HG03442 (cell line): ENCODE measurements around the gene OSTC.
"Not testable (repeated sequence)": the region's sequence is repeated elsewhere in the genome, so short reads cannot be mapped to it uniquely, and the experiment has no call there.

Source experiments
- ATAC-seq: cut with Tn5 transposase; IDR thresholded peaks from one replicate; pipeline ENCODE4 v1.9.1; 2021; ENCODE audit warnings: mild to moderate bottlenecking, moderate library complexity; ENCODE audit not compliant: unreplicated experiment

Gene OSTC

DNA sequence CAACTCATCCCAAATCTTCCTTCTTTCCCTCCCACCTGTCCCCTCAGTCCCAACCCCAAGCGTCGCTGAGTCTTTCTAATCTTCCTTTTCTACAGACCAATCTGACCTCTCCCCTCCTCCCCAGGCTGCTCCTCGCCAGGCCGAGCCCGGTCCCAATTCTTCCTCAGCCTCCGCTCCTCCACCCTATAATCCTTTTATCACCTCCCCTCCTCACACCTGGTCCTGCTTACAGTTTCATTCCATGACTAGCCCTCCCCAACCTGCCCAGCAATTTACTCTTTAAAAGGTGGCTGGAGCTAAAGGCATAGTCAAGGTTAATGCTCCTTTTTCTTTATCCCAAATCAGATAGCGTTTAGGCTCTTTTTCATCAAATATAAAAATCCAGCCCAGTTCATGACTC is 60.2 kb downstream of the OSTC start:
- ATAC-seq = not testable (repeated sequence)

- no peak for ATAC-seq
These were observed 64.5 kb downstream of the OSTC start for GRCh38 chr4:108714880-108715279.

DNA sequence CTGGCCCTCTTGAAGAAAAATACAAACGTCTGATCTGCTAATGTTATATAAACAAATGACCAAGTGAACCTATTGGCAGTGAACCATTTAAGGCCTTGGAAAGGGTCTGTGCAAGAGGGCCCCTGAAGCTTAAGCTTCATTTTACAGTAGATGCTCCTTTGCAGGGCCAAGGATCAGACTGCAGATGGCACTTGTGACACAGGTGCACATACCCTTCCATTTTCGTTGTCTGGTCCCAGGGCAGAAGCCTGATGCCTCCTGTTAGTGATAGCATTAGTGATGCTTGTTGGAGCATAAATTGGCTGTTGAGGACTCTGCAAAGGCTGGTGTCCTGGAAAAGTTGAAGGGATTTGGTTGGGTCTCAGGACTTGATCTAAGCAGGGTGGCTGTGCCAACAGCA is 65.9 kb downstream of the OSTC start:
- ATAC-seq = no peak

GRCh38 chr4:108717386-108717785 is 67.0 kb downstream of the OSTC start:
- no peak for ATAC-seq
